GM19035 (cell line): ENCODE results near the gene CNNM4.

ENCODE experiments used
- ATAC-seq: cut with Tn5 transposase; IDR thresholded peaks from one replicate; pipeline ENCODE4 v1.9.1; 2021; ENCODE audit not compliant: unreplicated experiment

Gene CNNM4

DNA sequence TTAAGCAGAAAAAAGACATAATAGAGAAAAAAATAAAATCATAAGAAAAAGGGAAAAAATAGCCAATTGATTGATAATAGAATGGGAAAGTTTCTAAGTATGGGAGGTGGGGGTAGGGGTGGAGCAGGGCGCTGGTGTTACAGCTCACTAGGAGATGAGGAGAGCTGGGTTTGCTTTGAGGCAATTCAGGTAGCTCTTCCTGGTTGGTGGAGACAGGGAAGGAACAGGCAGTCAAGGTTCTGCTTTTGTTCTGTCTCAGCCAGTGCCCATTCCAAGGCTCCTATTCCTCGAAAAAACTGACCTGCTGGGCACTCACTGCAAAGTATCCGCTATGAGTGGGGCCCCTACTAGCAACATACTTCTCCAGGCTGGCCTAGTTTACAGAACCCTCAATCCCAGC, 1.7 kb upstream of the CNNM4 start:
- ATAC-seq, result no peak

GRCh38 chr2:96759548-96759947, 1.2 kb upstream of the CNNM4 start:
- no peak for ATAC-seq

DNA sequence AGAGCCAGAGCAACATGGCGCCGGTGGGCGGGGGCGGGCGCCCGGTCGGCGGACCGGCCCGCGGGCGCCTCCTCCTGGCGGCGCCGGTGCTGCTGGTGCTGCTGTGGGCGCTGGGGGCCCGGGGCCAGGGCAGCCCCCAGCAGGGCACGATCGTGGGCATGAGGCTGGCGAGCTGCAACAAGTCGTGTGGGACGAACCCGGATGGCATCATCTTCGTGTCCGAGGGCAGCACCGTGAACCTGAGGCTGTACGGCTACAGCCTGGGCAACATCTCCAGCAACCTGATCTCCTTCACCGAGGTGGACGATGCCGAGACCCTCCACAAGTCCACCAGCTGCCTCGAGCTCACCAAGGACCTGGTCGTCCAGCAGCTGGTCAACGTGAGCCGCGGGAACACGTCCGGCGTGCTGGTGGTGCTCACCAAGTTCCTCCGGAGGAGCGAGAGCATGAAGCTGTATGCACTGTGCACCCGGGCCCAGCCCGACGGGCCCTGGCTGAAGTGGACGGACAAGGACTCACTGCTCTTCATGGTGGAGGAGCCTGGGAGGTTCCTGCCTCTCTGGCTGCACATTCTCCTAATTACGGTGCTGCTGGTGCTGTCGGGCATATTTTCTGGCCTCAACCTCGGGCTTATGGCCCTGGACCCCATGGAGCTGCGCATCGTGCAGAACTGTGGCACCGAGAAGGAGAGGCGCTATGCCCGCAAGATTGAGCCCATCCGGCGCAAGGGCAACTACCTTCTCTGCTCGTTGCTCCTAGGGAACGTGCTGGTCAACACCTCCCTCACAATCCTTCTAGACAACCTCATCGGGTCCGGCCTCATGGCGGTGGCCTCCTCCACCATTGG, 507 bp downstream of the CNNM4 start:
- ATAC-seq, result peak; percentile 8

GRCh38 chr2:96762529-96763311, 2.0 kb downstream of the CNNM4 start:
- ATAC-seq, result no peak

- no peak for ATAC-seq
Measured at GRCh38 chr2:96763511-96764252, 3.0 kb downstream of the CNNM4 start.

GRCh38 chr2:96764253-96764637, 3.5 kb downstream of the CNNM4 start:
- no peak for ATAC-seq

DNA sequence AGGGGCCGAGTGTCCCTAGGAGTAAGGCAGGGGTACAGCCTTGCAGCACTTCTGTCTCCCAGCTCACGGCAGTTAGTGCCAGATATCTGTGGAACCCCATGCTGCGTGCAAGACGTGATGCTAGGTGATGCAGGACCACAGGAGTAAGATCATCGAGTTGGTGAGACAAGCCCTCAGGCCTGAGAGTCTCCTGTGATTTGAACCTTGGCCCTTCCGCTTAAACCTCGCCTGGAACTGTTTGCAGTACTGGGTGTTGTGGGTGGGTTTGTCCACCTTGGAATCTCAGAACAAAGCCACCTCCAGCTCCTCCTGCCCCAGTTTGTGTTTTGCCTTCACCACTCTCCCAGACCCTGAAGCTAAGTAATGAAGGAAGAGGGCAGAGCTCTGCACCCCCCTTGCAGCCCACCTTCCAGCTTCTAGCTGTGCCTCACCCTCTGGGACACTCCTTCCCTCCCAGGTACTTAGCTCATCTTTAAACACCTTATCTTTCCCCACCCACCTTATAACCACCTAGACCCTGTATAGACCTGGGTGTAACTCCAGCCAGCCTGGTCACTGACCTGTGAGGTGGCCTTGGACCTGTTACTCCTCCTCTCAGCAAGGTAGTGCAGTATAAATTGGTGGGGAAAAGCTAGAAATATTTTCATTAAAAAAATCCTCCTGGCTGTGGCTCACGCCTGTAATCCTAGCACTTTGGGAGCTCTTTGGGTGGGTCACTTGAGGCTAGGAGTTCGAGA, 6.6 kb downstream of the CNNM4 start:
- ATAC-seq, result no peak

DNA sequence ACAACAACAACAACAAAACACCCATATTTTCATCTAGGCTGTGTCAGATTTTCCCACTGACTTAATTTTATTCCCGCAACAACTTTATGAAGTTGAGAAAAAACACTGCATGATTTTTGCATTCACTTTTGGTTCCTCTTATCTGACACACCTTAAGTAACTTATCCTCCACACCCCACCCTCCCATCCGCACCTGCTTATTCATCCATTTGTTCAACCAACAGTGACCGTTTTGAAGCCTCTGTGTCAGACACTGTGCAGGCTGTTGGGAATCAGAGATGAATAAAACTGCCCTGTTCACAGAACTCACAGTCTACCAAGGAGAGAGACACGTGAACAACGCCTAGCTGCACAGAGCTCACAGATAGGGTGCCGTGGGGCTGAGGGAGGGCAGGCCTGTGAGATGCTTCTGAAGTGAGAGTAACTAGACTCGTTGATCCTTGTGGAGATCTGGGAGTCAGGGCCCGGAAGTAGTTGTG, 7.4 kb downstream of the CNNM4 start:
- ATAC-seq, result no peak

DNA sequence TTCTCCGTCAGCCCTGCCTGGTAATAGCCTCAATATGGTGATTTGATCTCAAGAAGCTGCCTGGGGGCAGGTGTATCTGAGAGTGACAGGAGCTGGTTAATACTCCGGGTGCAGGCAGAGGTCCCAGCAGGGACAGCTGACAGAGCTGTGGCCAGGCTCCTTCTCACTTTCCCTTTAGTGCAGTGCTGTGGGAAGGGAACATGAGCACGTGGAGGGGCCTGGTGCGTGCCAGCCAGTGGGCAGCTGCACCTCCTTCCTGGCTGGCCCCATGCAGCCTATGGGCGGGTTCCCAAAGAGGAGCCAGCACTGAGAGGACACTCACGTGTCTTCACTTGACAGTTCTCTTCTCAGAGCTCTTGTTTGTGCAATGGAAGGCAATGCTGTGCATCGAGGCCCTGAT, 9.1 kb downstream of the CNNM4 start:
- no peak for ATAC-seq

DNA sequence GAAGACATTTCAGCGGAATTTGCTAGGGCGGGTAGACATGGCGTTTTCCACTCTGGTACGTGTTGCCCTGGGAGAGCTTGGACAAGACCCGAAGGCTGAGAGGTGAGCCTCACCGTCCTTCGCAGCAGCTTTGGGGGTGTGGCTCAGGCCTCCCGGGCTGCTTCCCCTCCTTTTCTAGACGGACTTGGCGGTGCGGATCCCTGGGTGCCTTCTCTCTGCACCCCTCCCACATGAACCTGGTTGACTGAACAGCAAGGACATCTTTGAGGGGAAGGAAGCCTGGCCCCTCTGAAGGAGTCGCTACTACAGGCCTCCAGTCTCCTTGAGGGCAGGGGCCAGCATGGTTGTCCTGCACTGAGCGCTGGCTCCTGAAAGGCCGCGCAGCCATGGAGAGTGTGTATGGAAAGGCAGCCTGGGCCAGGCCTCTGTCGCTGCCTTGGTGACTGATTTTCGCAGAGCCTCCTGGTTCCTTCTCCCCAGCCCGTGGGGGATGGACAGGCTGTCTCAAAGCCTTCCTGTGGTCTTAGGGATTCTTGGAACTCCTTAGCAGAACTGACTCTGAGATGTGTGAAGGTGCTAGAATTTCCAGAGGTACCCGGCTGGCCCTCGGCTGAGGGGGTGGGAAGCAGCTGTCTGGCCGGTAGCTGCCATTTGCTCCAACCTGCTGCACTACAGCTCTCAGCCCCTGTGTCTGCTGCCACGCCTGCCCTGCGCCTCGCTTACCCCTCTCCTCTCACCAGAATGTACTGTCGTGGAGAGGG, 9.9 kb downstream of the CNNM4 start:
- no peak for ATAC-seq

- no peak for ATAC-seq
Measured at GRCh38 chr2:96771796-96772618, 11.3 kb downstream of the CNNM4 start.

- no peak for ATAC-seq
Measured at GRCh38 chr2:96772903-96773671, 12.4 kb downstream of the CNNM4 start.

- no peak for ATAC-seq
Measured at GRCh38 chr2:96773922-96774321, 13.2 kb downstream of the CNNM4 start.

- no peak for ATAC-seq
Measured at GRCh38 chr2:96775160-96775559, 14.5 kb downstream of the CNNM4 start.

- no peak for ATAC-seq
Measured at GRCh38 chr2:96783388-96783787, 22.7 kb downstream of the CNNM4 start.

GRCh38 chr2:96787411-96787810, 26.7 kb downstream of the CNNM4 start:
- no peak for ATAC-seq

- no peak for ATAC-seq
Measured at GRCh38 chr2:96788442-96789244, 27.9 kb downstream of the CNNM4 start.

DNA sequence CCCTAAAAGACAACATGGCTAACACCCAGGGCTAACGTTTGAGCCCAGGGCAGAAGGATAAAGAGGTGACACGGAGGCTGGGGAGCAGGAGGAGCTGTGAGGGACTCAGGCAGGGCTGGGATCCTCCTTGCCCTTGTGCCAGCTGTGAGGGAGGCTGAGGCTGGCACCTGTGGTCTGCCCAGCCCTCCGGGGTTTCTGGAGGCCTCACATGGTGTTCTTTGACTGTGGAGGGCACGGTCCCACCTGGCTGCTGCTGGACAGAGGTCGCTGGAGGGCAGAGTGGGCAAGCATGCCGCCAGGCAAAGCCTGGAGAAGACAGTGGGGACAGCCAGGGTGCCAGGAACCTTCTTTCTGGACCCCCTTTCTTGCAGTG, 28.5 kb downstream of the CNNM4 start:
- no peak for ATAC-seq
